NT2/D1 (cell line): ENCODE results near the gene SHISA7.

Experiments
- YY1 ChIP-seq: IDR thresholded peaks from 2 replicates; pipeline ENCODE4 v1.6.1; 2011; ENCODE audit not compliant: insufficient read length, insufficient read depth
- ZNF274 ChIP-seq: IDR thresholded peaks from 2 replicates; pipeline ENCODE4 v1.6.1; 2011; ENCODE audit warnings: mild to moderate bottlenecking, low read depth, low read length

DNA sequence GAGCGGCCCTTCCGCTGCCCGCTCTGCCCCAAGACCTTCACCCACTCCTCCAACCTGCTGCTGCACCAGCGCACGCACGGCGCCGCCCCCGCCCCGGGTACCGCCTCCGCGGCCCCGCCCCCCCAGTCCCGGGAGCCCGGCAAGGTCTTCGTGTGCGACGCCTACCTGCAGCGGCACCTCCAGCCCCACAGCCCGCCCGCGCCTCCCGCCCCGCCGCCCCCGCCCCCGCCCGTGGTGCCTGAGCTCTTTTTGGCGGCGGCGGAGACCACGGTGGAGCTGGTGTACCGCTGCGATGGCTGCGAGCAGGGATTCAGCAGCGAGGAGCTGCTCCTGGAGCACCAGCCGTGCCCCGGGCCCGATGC is 38.7 kb upstream of the SHISA7 start:
- TF ChIP-seq YY1: no peak
- no peak for TF ChIP-seq ZNF274
